K562 (cell line): ENCODE measurements around the gene FASN. TPM values are rescaled to one million over a fixed set of nuclear protein-coding genes. Genes with fewer than 3 reads are reported as not detected.

Source experiments
- ATAC-seq: fragments of 200-7000 bp; cut with Tn5 transposase; 3 replicates; pipeline ENCODE4 v1.9.1; 2020; ENCODE audit warnings: moderate library complexity
- BruUV-seq: library from RNA; stranded (reverse); fragments of 400-500 nt; replicated peaks from 2 replicates; lab custom pipeline; 2021; lab: Mats Ljungman, UMichigan
- CTCF ChIA-PET: fragments of 300-600 bp; formaldehyde crosslinking; extraction: SDS; loops from one replicate; lab custom pipeline; 2021; ENCODE audit warnings: low intra/inter-chr PET ratio; lab: Yijun Ruan, JAX
- POLR2A ChIA-PET: fragments of 300-600, 350-650 bp; sonication (Branson Sonifier 250); formaldehyde crosslinking; extraction: SDS; loops from one replicate; lab custom pipeline; 2021; ENCODE audit warnings: antibody characterized with exemption, inconsistent platforms; lab: Yijun Ruan, JAX
- DNase-seq, 4 experiments: peaks; one replicate each; pipeline versions ENCODE4 v3.0.0 to v3.0.0-alpha.2; 2011 to 2018; ENCODE audit warnings: low spot score in 3 of 4, mixed read lengths in 3 of 4; ENCODE audit errors: extremely low read depth in 1 of 4
- FAIRE-seq: peaks from 2 replicates; lab custom pipeline; 2011; peaks lifted over from hg19 to GRCh38; lab: Jason Lieb, UNC
- H2AFZ ChIP-seq: 2 replicates; pipeline ENCODE4 v1.6.0; 2011; ENCODE audit warnings: low read depth, low read length, control low read depth, inconsistent platforms
- H3K27ac ChIP-seq: fragments of 200-600 bp; 3 replicates; pipeline ENCODE4 v1.8.0; 2011; ENCODE audit warnings: low read depth, mild to moderate bottlenecking, control low read depth, inconsistent platforms, low read length, moderate library complexity, mixed read lengths; ENCODE audit errors: extremely low read depth
- H3K27me3 ChIP-seq, 2 experiments: fragments of 300-600 bp in 1 of 2; 2 replicates in 1 of 2; 3 replicates in 1 of 2; pipeline versions ENCODE4 v1.6.0 to v1.8.0; 2011; ENCODE audit warnings: inconsistent platforms in 2 of 2, low read length in 2 of 2, mild to moderate bottlenecking in 1 of 2, mixed read lengths in 1 of 2, moderate library complexity in 1 of 2; ENCODE audit not compliant: control insufficient read depth in 2 of 2, insufficient read depth in 2 of 2
- H3K36me3 ChIP-seq: fragments of 300-600 bp; 3 replicates; pipeline ENCODE4 v1.8.0; 2011; ENCODE audit warnings: mild to moderate bottlenecking, low read length, inconsistent platforms; ENCODE audit not compliant: control insufficient read depth, insufficient read depth
- H3K4me1 ChIP-seq, 2 experiments: fragments of 200-600 bp in 1 of 2; replicated peaks in 1 of 2; 2 replicates in 1 of 2; 3 replicates in 1 of 2; pipeline versions ENCODE4 v1.5.1 to v1.8.0; 2011; ENCODE audit warnings: inconsistent platforms in 2 of 2, low read length in 2 of 2, mild to moderate bottlenecking in 1 of 2, mixed read lengths in 1 of 2, moderate library complexity in 1 of 2; ENCODE audit not compliant: control insufficient read depth in 2 of 2, insufficient read depth in 2 of 2
- H3K4me2 ChIP-seq: 2 replicates; pipeline ENCODE4 v1.6.1; 2011; ENCODE audit warnings: low read length, control low read depth, inconsistent platforms, mixed read lengths; ENCODE audit not compliant: insufficient read depth
- H3K4me3 ChIP-seq: fragments of 200-600 bp; sonication (generic), shearing (Covaris generic); 2 replicates; pipeline ENCODE4 v1.5.1; 2016; ENCODE audit warnings: control low read depth, inconsistent platforms
- H3K79me2 ChIP-seq: fragments of 200-600 bp; 3 replicates; pipeline ENCODE4 v1.8.0; 2011; ENCODE audit warnings: low read length, inconsistent platforms; ENCODE audit not compliant: control insufficient read depth, insufficient read depth
- H3K9ac ChIP-seq, 2 experiments: 2 replicates each; pipeline versions ENCODE4 v1.6.0 to v1.6.1; 2011; ENCODE audit warnings: low read depth in 2 of 2, low read length in 2 of 2, control low read depth in 1 of 2, inconsistent platforms in 1 of 2, mild to moderate bottlenecking in 1 of 2, mixed read lengths in 1 of 2; ENCODE audit not compliant: insufficient read depth in 1 of 2
- H3K9me1 ChIP-seq: one replicate; pipeline ENCODE4 v1.6.0; 2011; ENCODE audit warnings: inconsistent platforms, mild to moderate bottlenecking, low read length, moderate library complexity; ENCODE audit not compliant: control insufficient read depth, insufficient read depth
- H3K9me3 ChIP-seq: replicated peaks from 2 replicates; pipeline ENCODE4 v1.5.1; 2011; ENCODE audit warnings: low read depth, low read length, inconsistent platforms; ENCODE audit not compliant: control insufficient read depth, insufficient read depth
- H4K20me1 ChIP-seq: replicated peaks from 2 replicates; pipeline ENCODE4 v1.6.1; 2011; ENCODE audit warnings: low read length, inconsistent platforms, mixed read lengths; ENCODE audit not compliant: control insufficient read depth, insufficient read depth
- ATF6 ChIP-seq: sonication (generic); formaldehyde crosslinking; IDR thresholded peaks from 2 replicates; pipeline ENCODE4 v1.4.0; 2020; ENCODE audit warnings: mild to moderate bottlenecking, missing genetic modification reagents
- CHD1 ChIP-seq: fragments of 200-600 bp; sonication (generic); IDR thresholded peaks from one replicate; pipeline ENCODE4 v1.6.1; 2012; ENCODE audit warnings: mild to moderate bottlenecking, moderate library complexity, low read length, inconsistent platforms
- CHD4 ChIP-seq: fragments of 200-600 bp; sonication (generic); IDR thresholded peaks from 3 replicates; pipeline ENCODE4 v1.6.1; 2012; ENCODE audit warnings: low read depth, mild to moderate bottlenecking, mixed read lengths, low read length, inconsistent platforms; ENCODE audit not compliant: insufficient read depth, insufficient replicate concordance, poor library complexity, severe bottlenecking
- ETV1 ChIP-seq: fragments of 450-650 bp; conservative IDR thresholded peaks from 2 replicates; pipeline ENCODE4 v1.6.1; 2016; ENCODE audit warnings: missing genetic modification characterization, control low read depth, low read depth, missing compliant biosample characterization
- KDM4B ChIP-seq, 2 experiments: fragments of 450-650 bp in 1 of 2; sonication (generic) in 1 of 2; IDR thresholded peaks; 2 replicates each; pipeline ENCODE4 v1.6.1; 2016 to 2017; ENCODE audit warnings: borderline replicate concordance in 2 of 2, antibody characterized with exemption in 1 of 2, low read depth in 1 of 2, mild to moderate bottlenecking in 1 of 2
- POLR2G ChIP-seq: fragments of 200-400 bp; formaldehyde crosslinking; IDR thresholded peaks from 2 replicates; pipeline ENCODE4 v1.6.1; 2017; ENCODE audit warnings: low read depth, mild to moderate bottlenecking, antibody characterized with exemption, low read length, moderate library complexity
- ZFP1 ChIP-seq: fragments of 450-650 bp; formaldehyde crosslinking; IDR thresholded peaks from 2 replicates; pipeline ENCODE4 v1.4.0; 2020; ENCODE audit warnings: mild to moderate bottlenecking, mixed read lengths
- ZNF609 ChIP-seq: sonication (generic); formaldehyde crosslinking; IDR thresholded peaks from 2 replicates; pipeline ENCODE4 v1.8.1; 2023; ENCODE audit warnings: missing genetic modification reagents, mild to moderate bottlenecking, borderline replicate concordance
- WGBS: fragments of 100-300 bp; shearing (Covaris generic); methylation state at CpG from one replicate; pipeline ENCODE4 v1.1.6; 2016; ENCODE audit warnings: low coverage, mixed read lengths; ENCODE audit not compliant: insufficient coverage; ENCODE audit errors: missing lambda C conversion rate; 5-methylcytosine and 5-hydroxymethylcytosine counted together
- in situ Hi-C: fragments of 300-500 bp; cut with MboI; formaldehyde crosslinking; loops from 4 replicates; pipeline ENCODE4 v1.15.0; 2018; ENCODE audit warnings: inconsistent platforms, mixed read lengths
- intact Hi-C: fragments of 100-400 bp; cut with micrococcal nuclease; formaldehyde crosslinking; loops from 2 replicates; pipeline ENCODE4 v1.14.2; 2022
- polyA plus RNA-seq, 8 experiments: library from polyadenylated mRNA; depleted of rRNA in 4 of 8; stranded (reverse) in 5 of 8; unstranded in 3 of 8; fragments of >200 nt; fragmentation: Nextera tagmentation in 2 of 8; fragmentation: Illumina TruSeq in 1 of 8; extraction: Ambion mirVana in 2 of 8; extraction: Trizol in 1 of 8; gene quantifications; 2 replicates each; pipeline versions ENCODE4 v1.2.1 to v1.2.3, GENCODE V29; 2011 to 2014; ENCODE audit warnings: inconsistent platforms in 1 of 8, missing spikeins in 1 of 8
- total RNA-seq, 7 experiments: library from RNA; depleted of rRNA in 6 of 7; stranded (reverse); fragments of >200 nt in 6 of 7; fragmentation: Illumina TruSeq in 2 of 7; extraction: Trizol in 2 of 7; gene quantifications; 2 replicates each; pipeline versions ENCODE4 v1.2.1 to v1.2.3, GENCODE V29; 2011 to 2021; ENCODE audit warnings: low replicate concordance in 1 of 7
- TF ChIP-seq, protein P1 (sequence below): sonication (generic); formaldehyde crosslinking; IDR thresholded peaks from 2 replicates; pipeline ENCODE4 v1.8.1; 2023; ENCODE audit warnings: mild to moderate bottlenecking, missing genetic modification reagents

FASN gene
- total and polyA plus RNA-seq, 9 of the 15 experiments (the other 6 are each of a cell fraction or from before 2014, with no cell fraction given) = 0.15 to 663 (median 49.9) TPM

- Histone ChIP-seq H2AFZ (no peak overlapping the region), H3K79me2 (peaks cover 10% of the 10 kb centered on the region; the same call in 2 of the 3 replicates), H3K9ac (peak overlapping the region in 1 of 2 experiments; percentile 45; a peak in 1 of 4 replicates), H3K36me3 (peaks cover 99% of the 10 kb centered on the region; the same call in 2 of the 3 replicates), H4K20me1 (peaks cover 17% of the 10 kb centered on the region), H3K4me3 (no peak overlapping the region), H3K9me1 (no peaks in the 10 kb centered on the region), H3K9me3 (no peaks in the 10 kb centered on the region), H3K27ac (no peak overlapping the region), H3K27me3 (no peaks in the 10 kb centered on the region), H3K4me2 (no peak overlapping the region), H3K4me1 (peaks cover 0 to 63% of the 10 kb centered on the region in 2 experiments; a peak in 1 of 5 replicates)
- ATAC-seq = peak; percentile 7; the same call in 2 of the 3 replicates
- in situ Hi-C loops (no loop called here), intact Hi-C loops (no loop called here)
- ChIA-PET CTCF (no interaction called here), POLR2A (interaction anchor here (0.6 to 5.9 kb wide), 2 partner anchors 7 to 28 kb away, joined by 4 to 52 read pairs; no protein-coding TSS in a partner anchor)
- no peak for DNase-seq
- no TSS peak for BruUV-seq
- no peak for FAIRE-seq
- 96% methylated on average over 24 of the region's 49 CpGs for WGBS
- no peak for TF ChIP-seq CHD4
- TF ChIP-seq, protein P1, sequence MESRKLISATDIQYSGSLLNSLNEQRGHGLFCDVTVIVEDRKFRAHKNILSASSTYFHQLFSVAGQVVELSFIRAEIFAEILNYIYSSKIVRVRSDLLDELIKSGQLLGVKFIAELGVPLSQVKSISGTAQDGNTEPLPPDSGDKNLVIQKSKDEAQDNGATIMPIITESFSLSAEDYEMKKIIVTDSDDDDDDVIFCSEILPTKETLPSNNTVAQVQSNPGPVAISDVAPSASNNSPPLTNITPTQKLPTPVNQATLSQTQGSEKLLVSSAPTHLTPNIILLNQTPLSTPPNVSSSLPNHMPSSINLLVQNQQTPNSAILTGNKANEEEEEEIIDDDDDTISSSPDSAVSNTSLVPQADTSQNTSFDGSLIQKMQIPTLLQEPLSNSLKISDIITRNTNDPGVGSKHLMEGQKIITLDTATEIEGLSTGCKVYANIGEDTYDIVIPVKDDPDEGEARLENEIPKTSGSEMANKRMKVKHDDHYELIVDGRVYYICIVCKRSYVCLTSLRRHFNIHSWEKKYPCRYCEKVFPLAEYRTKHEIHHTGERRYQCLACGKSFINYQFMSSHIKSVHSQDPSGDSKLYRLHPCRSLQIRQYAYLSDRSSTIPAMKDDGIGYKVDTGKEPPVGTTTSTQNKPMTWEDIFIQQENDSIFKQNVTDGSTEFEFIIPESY = no peak
- TF ChIP-seq CHD1 = no peak
- no peak for TF ChIP-seq ATF6
- no peak for TF ChIP-seq ZFP1 (CRISPR knock-in tag)
- no peak for TF ChIP-seq ETV1
- peak; percentile 63 for TF ChIP-seq POLR2G
- TF ChIP-seq ZNF609 (CRISPR knock-in tag) = no peak
- no peak for TF ChIP-seq KDM4B (IDR thresholded peaks at IDR 0.05; ENCODE audit: borderline replicate concordance in 2 of 2, low read depth in 1 of 2)
Measured at GRCh38 chr17:82085031-82085861, 12.8 kb downstream of the FASN start.
